ENCODE data around the gene GIPR.

GRCh38 chr19:45643024-45643926, 24.7 kb upstream of the GIPR start:
- TF ChIP-seq TAF1 (IDR thresholded peaks at IDR 0.05; ENCODE audit: borderline replicate concordance, insufficient read depth, low read length) (no peak), FOXP2 (optimal IDR thresholded peaks at IDR 0.05; ENCODE audit: borderline replicate concordance, extremely low read depth, extremely low read length, insufficient read depth) (peak; percentile 77)
- TF ChIP-seq, protein P1, sequence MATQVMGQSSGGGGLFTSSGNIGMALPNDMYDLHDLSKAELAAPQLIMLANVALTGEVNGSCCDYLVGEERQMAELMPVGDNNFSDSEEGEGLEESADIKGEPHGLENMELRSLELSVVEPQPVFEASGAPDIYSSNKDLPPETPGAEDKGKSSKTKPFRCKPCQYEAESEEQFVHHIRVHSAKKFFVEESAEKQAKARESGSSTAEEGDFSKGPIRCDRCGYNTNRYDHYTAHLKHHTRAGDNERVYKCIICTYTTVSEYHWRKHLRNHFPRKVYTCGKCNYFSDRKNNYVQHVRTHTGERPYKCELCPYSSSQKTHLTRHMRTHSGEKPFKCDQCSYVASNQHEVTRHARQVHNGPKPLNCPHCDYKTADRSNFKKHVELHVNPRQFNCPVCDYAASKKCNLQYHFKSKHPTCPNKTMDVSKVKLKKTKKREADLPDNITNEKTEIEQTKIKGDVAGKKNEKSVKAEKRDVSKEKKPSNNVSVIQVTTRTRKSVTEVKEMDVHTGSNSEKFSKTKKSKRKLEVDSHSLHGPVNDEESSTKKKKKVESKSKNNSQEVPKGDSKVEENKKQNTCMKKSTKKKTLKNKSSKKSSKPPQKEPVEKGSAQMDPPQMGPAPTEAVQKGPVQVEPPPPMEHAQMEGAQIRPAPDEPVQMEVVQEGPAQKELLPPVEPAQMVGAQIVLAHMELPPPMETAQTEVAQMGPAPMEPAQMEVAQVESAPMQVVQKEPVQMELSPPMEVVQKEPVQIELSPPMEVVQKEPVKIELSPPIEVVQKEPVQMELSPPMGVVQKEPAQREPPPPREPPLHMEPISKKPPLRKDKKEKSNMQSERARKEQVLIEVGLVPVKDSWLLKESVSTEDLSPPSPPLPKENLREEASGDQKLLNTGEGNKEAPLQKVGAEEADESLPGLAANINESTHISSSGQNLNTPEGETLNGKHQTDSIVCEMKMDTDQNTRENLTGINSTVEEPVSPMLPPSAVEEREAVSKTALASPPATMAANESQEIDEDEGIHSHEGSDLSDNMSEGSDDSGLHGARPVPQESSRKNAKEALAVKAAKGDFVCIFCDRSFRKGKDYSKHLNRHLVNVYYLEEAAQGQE (IDR thresholded peaks at IDR 0.05; ENCODE audit: insufficient read depth in 1 of 2, low read depth in 2 of 2, low read length in 2 of 2): no peak

Measured in PFSK-1 (cell line).